Measurements from ENCODE around the gene COL11A2.
A peak's percentile ranks its signal among the peaks of the same experiment; 100 is the strongest.

The COL11A2 gene

DNA sequence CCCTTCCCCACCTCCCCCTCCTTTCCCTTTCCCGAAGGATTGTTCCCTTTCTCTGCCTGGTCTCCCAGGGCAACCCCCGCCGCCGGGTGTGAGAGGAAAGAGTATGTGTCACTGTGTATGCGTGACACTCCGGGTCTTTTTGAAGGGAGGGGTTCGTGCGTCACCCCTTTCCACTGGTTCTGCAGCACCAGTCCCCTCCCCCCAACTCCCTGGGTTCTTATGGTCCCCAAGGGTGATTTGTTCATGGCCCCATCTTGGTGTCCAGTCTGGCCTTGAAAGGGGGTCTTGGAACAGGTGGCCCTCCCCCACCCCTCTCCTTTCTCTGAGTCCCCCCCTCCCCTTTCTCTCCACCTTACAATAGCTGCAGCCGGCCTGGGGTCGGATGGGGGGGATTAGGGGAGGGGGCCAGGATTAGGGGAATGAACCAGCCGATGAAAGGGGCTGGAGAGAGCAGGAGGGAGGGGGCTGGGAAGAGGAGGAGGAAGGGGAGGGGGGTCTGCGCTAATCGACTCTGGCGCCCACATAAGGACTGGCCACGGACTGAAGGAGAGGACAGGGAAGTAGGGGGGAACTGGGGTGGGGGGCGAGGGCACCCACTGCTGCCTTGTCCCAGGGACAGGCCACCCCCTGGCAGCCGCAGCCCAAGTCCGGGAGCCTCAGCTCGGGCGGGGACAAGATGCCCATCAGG is 14.7 kb upstream of the COL11A2 start:
- TF ChIP-seq, protein P1, sequence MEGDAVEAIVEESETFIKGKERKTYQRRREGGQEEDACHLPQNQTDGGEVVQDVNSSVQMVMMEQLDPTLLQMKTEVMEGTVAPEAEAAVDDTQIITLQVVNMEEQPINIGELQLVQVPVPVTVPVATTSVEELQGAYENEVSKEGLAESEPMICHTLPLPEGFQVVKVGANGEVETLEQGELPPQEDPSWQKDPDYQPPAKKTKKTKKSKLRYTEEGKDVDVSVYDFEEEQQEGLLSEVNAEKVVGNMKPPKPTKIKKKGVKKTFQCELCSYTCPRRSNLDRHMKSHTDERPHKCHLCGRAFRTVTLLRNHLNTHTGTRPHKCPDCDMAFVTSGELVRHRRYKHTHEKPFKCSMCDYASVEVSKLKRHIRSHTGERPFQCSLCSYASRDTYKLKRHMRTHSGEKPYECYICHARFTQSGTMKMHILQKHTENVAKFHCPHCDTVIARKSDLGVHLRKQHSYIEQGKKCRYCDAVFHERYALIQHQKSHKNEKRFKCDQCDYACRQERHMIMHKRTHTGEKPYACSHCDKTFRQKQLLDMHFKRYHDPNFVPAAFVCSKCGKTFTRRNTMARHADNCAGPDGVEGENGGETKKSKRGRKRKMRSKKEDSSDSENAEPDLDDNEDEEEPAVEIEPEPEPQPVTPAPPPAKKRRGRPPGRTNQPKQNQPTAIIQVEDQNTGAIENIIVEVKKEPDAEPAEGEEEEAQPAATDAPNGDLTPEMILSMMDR (IDR thresholded peaks at IDR 0.05; ENCODE audit: extremely low read depth, insufficient read depth, missing control alignments) = no peak
- in situ Hi-C loops (cut with MboI; ENCODE audit: low pct_unique_long_range_greater_than_20kb, low sequenced_read_pairs, unreplicated experiment) = no loop called here
- no peak for DNase-seq (ENCODE audit: low spot score)

- in situ Hi-C loops (cut with MboI; ENCODE audit: low pct_unique_long_range_greater_than_20kb, low sequenced_read_pairs, unreplicated experiment) = no loop called here
- no peak for DNase-seq (ENCODE audit: low spot score)
These were observed 14.0 kb upstream of the COL11A2 start for GRCh38 chr6:33206027-33206863.

DNA sequence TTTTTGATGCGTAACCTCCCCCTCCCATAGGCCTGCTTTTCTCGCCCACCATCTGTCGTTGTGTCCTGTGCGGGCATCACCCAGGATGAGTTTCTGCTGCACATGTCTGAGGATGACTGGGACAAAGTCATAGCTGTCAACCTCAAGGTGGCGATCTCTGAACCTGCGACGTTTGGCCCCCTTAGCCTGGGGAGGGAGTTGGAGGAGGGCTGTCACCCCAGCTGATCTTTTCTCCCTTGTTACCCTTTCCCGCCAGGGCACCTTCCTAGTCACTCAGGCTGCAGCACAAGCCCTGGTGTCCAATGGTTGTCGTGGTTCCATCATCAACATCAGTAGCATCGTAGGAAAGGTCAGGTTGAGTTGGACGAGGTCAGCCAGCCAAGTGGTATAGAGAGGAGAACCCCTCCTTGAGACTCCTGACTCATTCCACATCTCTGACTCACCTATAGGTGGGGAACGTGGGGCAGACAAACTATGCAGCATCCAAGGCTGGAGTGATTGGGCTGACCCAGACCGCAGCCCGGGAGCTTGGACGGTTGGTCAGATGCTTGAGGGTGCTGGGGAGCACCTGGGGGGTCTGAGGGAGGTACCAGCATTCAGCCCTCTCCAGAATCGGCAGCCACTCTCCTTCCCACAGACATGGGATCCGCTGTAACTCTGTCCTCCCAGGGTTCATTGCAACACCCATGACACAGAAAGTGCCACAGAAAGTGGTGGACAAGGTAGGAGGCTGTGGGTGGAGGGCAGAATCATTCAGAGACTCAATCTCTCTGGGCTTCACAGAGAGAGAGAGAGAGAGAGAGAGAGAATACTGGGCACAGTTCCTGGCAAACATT is 13.1 kb upstream of the COL11A2 start:
- DNase-seq (ENCODE audit: low spot score) = peak; percentile 53
- in situ Hi-C loops (cut with MboI; ENCODE audit: low pct_unique_long_range_greater_than_20kb, low sequenced_read_pairs, unreplicated experiment) = no loop called here
- TF ChIP-seq, protein P1 (IDR thresholded peaks at IDR 0.05; ENCODE audit: extremely low read depth, insufficient read depth, missing control alignments) = peak; percentile 46

More at GRCh38 chr6:33206027-33206863, 14.0 kb upstream of the COL11A2 start:
- TF ChIP-seq, protein P1 (IDR thresholded peaks at IDR 0.05; ENCODE audit: extremely low read depth, insufficient read depth, missing control alignments) = no peak

GRCh38 chr6:33204415-33205190 is 12.3 kb upstream of the COL11A2 start, which contains the start of gene HSD17B8:
HSD17B8 (plus strand) TSS chr6:33204655; CDS start chr6:33204669, 14 bp downstream.
- peak; percentile 96 for DNase-seq (ENCODE audit: low spot score)
- TF ChIP-seq, protein P1 (IDR thresholded peaks at IDR 0.05; ENCODE audit: extremely low read depth, insufficient read depth, missing control alignments) = no peak
- in situ Hi-C loops (cut with MboI; ENCODE audit: low pct_unique_long_range_greater_than_20kb, low sequenced_read_pairs, unreplicated experiment) = no loop called here

GRCh38 chr6:33204165-33204414 is 11.8 kb upstream of the COL11A2 start:
- TF ChIP-seq, protein P1 (IDR thresholded peaks at IDR 0.05; ENCODE audit: extremely low read depth, insufficient read depth, missing control alignments) = no peak
- in situ Hi-C loops (cut with MboI; ENCODE audit: low pct_unique_long_range_greater_than_20kb, low sequenced_read_pairs, unreplicated experiment) = no loop called here
- DNase-seq (ENCODE audit: low spot score) = no peak
